Mucosa of stomach (tissue), 1 donor: ENCODE results near the gene VEGFB.

Source experiments
- H3K27me3 ChIP-seq: one replicate; pipeline ENCODE4 v1.7.0; 2013; ENCODE audit warnings: mild to moderate bottlenecking, low read length; ENCODE audit not compliant: control insufficient read depth, insufficient read depth
- H3K36me3 ChIP-seq: one replicate; pipeline ENCODE4 v1.7.0; 2013; ENCODE audit warnings: low read length; ENCODE audit not compliant: control insufficient read depth, insufficient read depth
- H3K4me1 ChIP-seq: one replicate; pipeline ENCODE4 v1.7.0; 2013; ENCODE audit warnings: mild to moderate bottlenecking, low read length; ENCODE audit not compliant: control insufficient read depth, insufficient read depth
- H3K4me3 ChIP-seq: one replicate; pipeline ENCODE4 v1.7.0; 2013; ENCODE audit warnings: low read length
- H3K9ac ChIP-seq: one replicate; pipeline ENCODE4 v1.7.0; 2013; ENCODE audit warnings: mild to moderate bottlenecking, low read length, moderate library complexity
- H3K9me3 ChIP-seq: one replicate; pipeline ENCODE4 v1.7.0; 2013; ENCODE audit warnings: mild to moderate bottlenecking, low read length, moderate library complexity; ENCODE audit not compliant: control insufficient read depth
- donor health status: Pancreatic carcinoma.

Gene VEGFB

GRCh38 chr11:64246871-64247728 is 12.7 kb downstream of the VEGFB start, which contains the start of gene PPP1R14B:
TSS of gene PPP1R14B (minus strand) at chr11:64246943. CDS start at chr11:64246673, 270 bp downstream.
- H3K4me1 ChIP-seq: peaks cover 39% of the 10 kb centered on the region
- peaks cover 5% of the 10 kb centered on the region for H3K27me3 ChIP-seq

DNA sequence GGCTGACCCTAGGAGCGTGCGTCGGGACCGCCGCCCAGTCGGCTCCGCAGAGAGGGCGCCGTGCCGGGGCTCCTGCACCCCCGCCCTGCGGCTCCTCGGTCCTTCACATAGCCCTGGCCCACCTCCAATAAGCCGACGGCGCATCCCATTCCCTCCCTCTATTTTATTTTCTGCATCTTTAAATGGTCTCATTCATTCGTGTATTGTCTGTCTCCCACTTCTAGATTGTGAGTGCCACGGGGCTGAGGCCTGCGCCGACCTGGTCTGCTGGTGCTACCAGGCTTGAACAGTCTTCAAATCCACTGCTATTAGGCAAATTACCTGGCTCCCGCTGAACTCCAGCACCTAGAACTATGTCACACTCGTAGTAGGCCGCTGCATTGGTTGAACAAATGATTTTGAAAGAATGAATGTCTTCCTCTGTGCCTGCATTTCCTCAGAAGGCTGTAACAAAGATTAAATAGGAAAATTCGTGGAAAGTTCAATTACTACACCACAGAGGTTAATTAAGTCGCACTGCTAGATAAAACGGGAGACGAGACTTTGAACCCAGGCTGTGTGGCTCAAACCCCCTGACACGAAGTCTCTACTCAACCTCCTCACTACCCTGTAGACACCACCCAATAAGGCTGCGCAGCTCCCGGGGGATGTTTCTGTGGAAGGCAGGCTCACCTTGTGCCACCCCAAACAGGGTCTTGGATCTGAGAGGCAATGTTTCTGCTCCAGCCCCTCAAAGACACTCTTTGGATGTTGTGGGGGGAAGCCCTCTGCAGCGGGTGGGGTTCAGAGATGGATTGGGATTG is 13.5 kb downstream of the VEGFB start:
- Histone ChIP-seq H3K9me3 (no peaks in the 10 kb centered on the region), H3K4me3 (peak overlapping the region; percentile 91), H3K4me1 (peaks cover 39% of the 10 kb centered on the region), H3K9ac (no peak overlapping the region), H3K36me3 (no peaks in the 10 kb centered on the region), H3K27me3 (peaks cover 5% of the 10 kb centered on the region)

More at GRCh38 chr11:64246871-64247728, 12.7 kb downstream of the VEGFB start, which contains the start of gene PPP1R14B:
- Histone ChIP-seq H3K9me3 (no peaks in the 10 kb centered on the region), H3K9ac (peak within 1 kb of the TSS; percentile 73), H3K36me3 (no peaks in the 10 kb centered on the region), H3K4me3 (peak within 1 kb of the TSS; percentile 91)

- Histone ChIP-seq H3K9me3 (no peaks in the 10 kb centered on the region), H3K9ac (no peak overlapping the region), H3K4me3 (no peak overlapping the region), H3K36me3 (no peaks in the 10 kb centered on the region), H3K4me1 (peaks cover 44% of the 10 kb centered on the region), H3K27me3 (peaks cover 5% of the 10 kb centered on the region)
These were observed 14.2 kb downstream of the VEGFB start for GRCh38 chr11:64248578-64248977.

DNA sequence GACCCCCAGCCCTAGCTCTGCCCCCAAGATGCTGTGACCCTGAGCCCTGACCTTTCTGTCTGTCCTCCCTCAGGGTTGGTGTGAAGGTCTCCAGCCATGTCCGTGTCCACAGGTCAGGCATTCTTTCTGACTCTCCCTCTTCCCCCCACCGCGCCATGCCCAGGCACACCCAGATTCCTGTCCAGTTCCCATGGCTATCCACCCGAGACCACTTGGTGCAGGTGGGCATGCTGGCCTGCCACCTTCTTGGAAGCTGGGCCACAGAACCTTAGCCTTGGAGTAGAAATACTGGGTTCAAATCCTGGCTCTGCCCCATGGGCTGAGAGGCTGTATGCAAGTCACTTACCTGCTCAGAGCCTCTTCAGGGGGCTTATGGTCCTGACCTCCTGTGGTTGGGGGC is 14.7 kb downstream of the VEGFB start:
- H3K4me1 ChIP-seq: peaks cover 47% of the 10 kb centered on the region
- no peaks in the 10 kb centered on the region for H3K36me3 ChIP-seq
- H3K4me3 ChIP-seq: no peak overlapping the region
- H3K9ac ChIP-seq: no peak overlapping the region
- H3K9me3 ChIP-seq: no peaks in the 10 kb centered on the region
- peaks cover 5% of the 10 kb centered on the region for H3K27me3 ChIP-seq

GRCh38 chr11:64249563-64250414 is 15.4 kb downstream of the VEGFB start:
- Histone ChIP-seq H3K9me3 (no peaks in the 10 kb centered on the region), H3K36me3 (peaks cover 2% of the 10 kb centered on the region), H3K9ac (no peak overlapping the region), H3K27me3 (peaks cover 5% of the 10 kb centered on the region), H3K4me3 (no peak overlapping the region), H3K4me1 (peaks cover 47% of the 10 kb centered on the region)

DNA sequence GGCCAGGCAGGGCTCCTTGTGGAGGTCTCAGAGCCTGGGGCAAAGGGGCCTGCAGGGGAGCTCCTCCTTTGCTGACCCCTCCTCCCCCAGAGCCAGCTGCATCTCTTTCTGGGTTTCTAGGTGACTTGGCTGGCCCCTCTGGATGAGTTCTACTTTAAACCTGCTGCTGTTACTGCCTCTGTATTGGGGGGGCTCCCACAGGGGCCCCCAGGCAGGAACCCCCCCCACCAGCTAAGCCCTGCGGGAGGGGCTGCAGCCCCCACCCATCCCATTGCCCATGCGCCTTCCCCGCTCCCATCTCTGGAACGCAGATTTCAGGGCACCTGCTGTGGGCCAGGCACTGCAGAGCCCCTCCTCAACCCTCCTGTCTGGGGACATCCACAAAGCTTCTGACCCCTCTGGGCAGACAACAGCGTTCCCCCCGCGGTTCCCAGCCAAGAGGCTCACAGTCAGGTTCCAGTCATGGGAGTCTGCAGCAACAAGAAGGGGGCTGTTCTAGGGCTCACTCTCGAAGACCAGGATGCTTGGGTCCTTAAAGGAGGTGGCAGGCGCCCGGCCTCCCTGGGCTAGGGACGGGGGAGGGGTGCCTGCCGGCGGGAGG is 16.1 kb downstream of the VEGFB start:
- Histone ChIP-seq H3K4me1 (peaks cover 40% of the 10 kb centered on the region), H3K36me3 (peaks cover 8% of the 10 kb centered on the region), H3K9ac (peak overlapping the region; percentile 55), H3K9me3 (no peaks in the 10 kb centered on the region), H3K27me3 (peaks cover 5% of the 10 kb centered on the region), H3K4me3 (peak overlapping the region; percentile 25)

DNA sequence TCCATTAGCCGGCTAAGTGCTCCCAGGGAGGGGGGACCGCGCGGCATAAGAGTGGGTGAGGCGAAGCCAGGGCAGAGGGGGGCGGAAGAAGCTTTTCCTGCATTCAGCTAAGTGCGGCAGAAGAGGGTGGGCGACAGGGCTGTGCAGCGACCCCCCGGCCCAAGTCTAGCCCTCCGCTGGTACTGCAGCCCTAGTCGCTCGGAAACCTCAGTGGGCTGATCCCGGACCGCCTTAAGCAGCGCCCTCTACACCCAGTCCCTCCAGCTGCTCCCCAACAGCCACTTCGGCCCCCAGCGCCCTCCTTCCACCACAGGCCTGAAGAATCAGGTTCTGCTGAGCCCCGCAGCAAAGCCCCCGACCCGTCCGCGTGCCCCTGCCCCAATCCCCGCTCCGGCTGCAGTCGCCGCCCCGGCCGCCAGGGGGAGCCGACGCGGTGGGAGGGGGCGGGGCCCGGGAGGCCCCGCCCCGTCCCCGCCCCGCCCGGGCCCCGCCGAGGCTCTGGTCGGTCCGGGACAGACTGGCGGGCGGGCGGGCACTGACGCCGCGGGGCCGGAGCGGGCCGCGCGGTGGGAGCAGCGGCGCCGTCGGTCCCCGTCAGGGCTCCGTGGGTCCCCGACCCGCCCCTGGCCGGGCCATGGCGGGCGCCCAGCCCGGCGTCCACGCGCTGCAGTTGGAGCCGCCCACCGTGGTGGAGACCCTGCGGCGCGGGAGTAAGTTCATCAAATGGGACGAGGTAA is 16.8 kb downstream of the VEGFB start, which contains the start of gene PLCB3:
TSS of gene PLCB3 (plus strand) at position 515 of the 737 bp plus-strand sequence. CDS start at position 635, 120 bp downstream.
- H3K36me3 ChIP-seq: peaks cover 14% of the 10 kb centered on the region
- peaks cover 5% of the 10 kb centered on the region for H3K27me3 ChIP-seq
- peak within 1 kb of the TSS; percentile 72 for H3K9ac ChIP-seq
- no peaks in the 10 kb centered on the region for H3K9me3 ChIP-seq
- peaks cover 34% of the 10 kb centered on the region for H3K4me1 ChIP-seq
- H3K4me3 ChIP-seq: peak within 1 kb of the TSS; percentile 65

- no peaks in the 10 kb centered on the region for H3K9me3 ChIP-seq
- H3K27me3 ChIP-seq: peaks cover 5% of the 10 kb centered on the region
- peaks cover 34% of the 10 kb centered on the region for H3K4me1 ChIP-seq
- peaks cover 16% of the 10 kb centered on the region for H3K36me3 ChIP-seq
- H3K4me3 ChIP-seq: peak overlapping the region; percentile 65
- peak overlapping the region; percentile 72 for H3K9ac ChIP-seq
These were observed 17.3 kb downstream of the VEGFB start for GRCh38 chr11:64251753-64252002.

DNA sequence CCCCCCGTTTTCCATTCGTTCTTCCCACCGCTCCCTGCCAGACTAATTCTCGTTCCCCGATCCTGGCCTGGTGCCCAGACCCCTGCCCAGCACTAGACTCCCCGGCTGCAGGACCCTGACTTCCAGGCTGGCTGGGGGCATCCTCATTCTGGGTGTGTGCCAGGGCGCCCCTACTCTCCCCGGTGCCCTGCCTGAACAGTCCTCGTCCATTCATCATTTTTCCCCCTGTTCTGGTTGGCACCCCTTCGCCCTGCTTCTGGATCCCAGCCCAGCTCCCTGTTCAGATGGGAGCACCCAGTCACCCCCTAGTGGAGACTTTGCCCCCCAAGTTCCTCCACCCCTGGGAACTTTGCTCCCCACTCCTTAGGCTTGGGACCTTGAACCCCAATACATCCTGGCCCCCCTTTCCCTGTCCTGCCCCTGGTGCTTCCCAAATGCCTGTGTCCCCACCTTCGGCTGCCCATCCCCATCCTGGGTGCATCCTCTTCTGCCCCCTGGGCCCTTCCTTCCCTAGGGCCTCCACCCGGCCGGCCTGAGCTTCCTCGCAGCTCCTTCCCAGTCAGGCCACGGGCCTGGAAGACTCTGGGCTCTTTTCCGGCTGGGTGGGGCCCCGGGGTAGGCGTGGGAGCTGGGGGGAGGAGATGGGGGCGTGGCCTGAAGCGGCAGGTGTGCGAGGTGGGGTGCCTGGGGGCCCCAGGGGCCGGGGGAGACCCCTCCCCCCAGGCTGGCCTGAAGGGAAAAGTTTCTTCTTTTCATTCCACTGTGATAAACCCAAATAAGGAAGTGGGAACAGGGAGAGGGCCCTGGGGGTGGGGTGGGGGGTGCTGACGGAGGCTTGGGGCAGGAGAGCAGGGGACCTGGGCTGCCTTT is 17.9 kb downstream of the VEGFB start:
- Histone ChIP-seq H3K36me3 (peaks cover 16% of the 10 kb centered on the region), H3K4me1 (peaks cover 34% of the 10 kb centered on the region), H3K4me3 (peak overlapping the region; percentile 65), H3K9ac (peak overlapping the region; percentile 72), H3K27me3 (peaks cover 5% of the 10 kb centered on the region), H3K9me3 (no peaks in the 10 kb centered on the region)

DNA sequence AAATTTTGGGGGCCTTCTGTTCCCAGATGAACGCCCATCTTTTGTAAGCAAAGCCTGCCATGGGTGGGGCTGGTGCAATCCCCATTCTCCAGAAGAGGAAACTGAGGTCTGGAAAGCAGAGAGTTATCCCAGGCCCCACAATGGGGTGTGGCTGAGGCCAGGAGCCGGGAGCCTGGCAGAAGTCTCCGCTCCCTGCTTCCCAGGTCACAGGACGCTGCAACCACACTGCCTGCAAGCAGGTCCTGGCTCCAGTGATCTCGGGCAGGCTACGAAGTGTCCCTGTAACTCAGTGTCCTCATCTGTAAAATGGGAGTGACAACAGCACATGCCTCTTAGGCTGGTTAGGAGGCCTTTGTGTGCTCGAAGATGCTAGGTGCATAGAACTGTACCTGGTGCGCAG is 18.7 kb downstream of the VEGFB start:
- peaks cover 16% of the 10 kb centered on the region for H3K36me3 ChIP-seq
- H3K9ac ChIP-seq: peak overlapping the region; percentile 72
- H3K4me1 ChIP-seq: peaks cover 29% of the 10 kb centered on the region
- no peak overlapping the region for H3K4me3 ChIP-seq
- no peaks in the 10 kb centered on the region for H3K9me3 ChIP-seq
- peaks cover 5% of the 10 kb centered on the region for H3K27me3 ChIP-seq
